Measurements from ENCODE around the gene ANGEL2. TPM values are rescaled to one million over a fixed set of nuclear protein-coding genes. Genes with fewer than 3 reads are reported as not detected.

ANGEL2 gene
- total RNA-seq, 1 experiment from 2014 or later: 56.3 TPM

- Mint-ChIP-seq H3K9me3 (ENCODE audit: low read depth, unreplicated experiment) (no peaks in the 10 kb centered on the region), H3K4me3 (ENCODE audit: low read depth, unreplicated experiment) (no peak overlapping the region), H3K27ac (ENCODE audit: unreplicated experiment) (no peak overlapping the region), H3K4me1 (ENCODE audit: low read depth, unreplicated experiment) (no peaks in the 10 kb centered on the region), H3K27me3 (ENCODE audit: unreplicated experiment) (no peaks in the 10 kb centered on the region), H3K36me3 (ENCODE audit: insufficient read depth, unreplicated experiment) (no peaks in the 10 kb centered on the region)
- CTCF ChIA-PET: no interaction called here
- DNase-seq: no peak
- BruUV-seq (replicated peaks): no TSS peak
- intact Hi-C loops (cut with micrococcal nuclease; ENCODE audit: unreplicated experiment): no loop called here
- TF ChIP-seq CTCF (IDR thresholded peaks at IDR 0.05; ENCODE audit: unreplicated experiment): no peak
Measured at GRCh38 chr1:212982430-212983152, 33.1 kb downstream of the ANGEL2 start.

- no peaks in the 10 kb centered on the region for H3K27me3 Mint-ChIP-seq (ENCODE audit: unreplicated experiment)
- CTCF ChIA-PET: no interaction called here
Measured at GRCh38 chr1:212981571-212982328, 33.9 kb downstream of the ANGEL2 start.

GRCh38 chr1:212981025-212981495 lies 34.6 kb downstream of the ANGEL2 start:
- intact Hi-C loops (cut with micrococcal nuclease; ENCODE audit: unreplicated experiment): no loop called here
- no peaks in the 10 kb centered on the region for H3K9me3 Mint-ChIP-seq (ENCODE audit: low read depth, unreplicated experiment)
- TF ChIP-seq CTCF (IDR thresholded peaks at IDR 0.05; ENCODE audit: unreplicated experiment): no peak
- no peak overlapping the region for H3K4me3 Mint-ChIP-seq (ENCODE audit: low read depth, unreplicated experiment)
- H3K27me3 Mint-ChIP-seq (ENCODE audit: unreplicated experiment): no peaks in the 10 kb centered on the region
- BruUV-seq (replicated peaks): no TSS peak
- CTCF ChIA-PET: no interaction called here
- no peaks in the 10 kb centered on the region for H3K36me3 Mint-ChIP-seq (ENCODE audit: insufficient read depth, unreplicated experiment)
- no peak overlapping the region for H3K27ac Mint-ChIP-seq (ENCODE audit: unreplicated experiment)
- DNase-seq: no peak
- no peaks in the 10 kb centered on the region for H3K4me1 Mint-ChIP-seq (ENCODE audit: low read depth, unreplicated experiment)

More at GRCh38 chr1:212981571-212982328, 33.9 kb downstream of the ANGEL2 start:
- H3K4me3 Mint-ChIP-seq (ENCODE audit: low read depth, unreplicated experiment): no peak overlapping the region
- no peaks in the 10 kb centered on the region for H3K36me3 Mint-ChIP-seq (ENCODE audit: insufficient read depth, unreplicated experiment)
- no peaks in the 10 kb centered on the region for H3K4me1 Mint-ChIP-seq (ENCODE audit: low read depth, unreplicated experiment)
- no peaks in the 10 kb centered on the region for H3K9me3 Mint-ChIP-seq (ENCODE audit: low read depth, unreplicated experiment)
- no peak for DNase-seq
- BruUV-seq (replicated peaks): no TSS peak
- intact Hi-C loops (cut with micrococcal nuclease; ENCODE audit: unreplicated experiment): no loop called here
- TF ChIP-seq CTCF (IDR thresholded peaks at IDR 0.05; ENCODE audit: unreplicated experiment): no peak
- no peak overlapping the region for H3K27ac Mint-ChIP-seq (ENCODE audit: unreplicated experiment)

- CTCF ChIA-PET: no interaction called here
Measured at GRCh38 chr1:212980123-212980785, 35.4 kb downstream of the ANGEL2 start.

More at GRCh38 chr1:212980123-212980785, 35.4 kb downstream of the ANGEL2 start:
- H3K36me3 Mint-ChIP-seq (ENCODE audit: insufficient read depth, unreplicated experiment): no peaks in the 10 kb centered on the region
- no peaks in the 10 kb centered on the region for H3K9me3 Mint-ChIP-seq (ENCODE audit: low read depth, unreplicated experiment)
- no peak overlapping the region for H3K27ac Mint-ChIP-seq (ENCODE audit: unreplicated experiment)
- DNase-seq: no peak
- no TSS peak for BruUV-seq (replicated peaks)
- H3K4me1 Mint-ChIP-seq (ENCODE audit: low read depth, unreplicated experiment): no peaks in the 10 kb centered on the region
- no peaks in the 10 kb centered on the region for H3K27me3 Mint-ChIP-seq (ENCODE audit: unreplicated experiment)
- no peak for TF ChIP-seq CTCF (IDR thresholded peaks at IDR 0.05; ENCODE audit: unreplicated experiment)
- intact Hi-C loops (cut with micrococcal nuclease; ENCODE audit: unreplicated experiment): no loop called here
- no peak overlapping the region for H3K4me3 Mint-ChIP-seq (ENCODE audit: low read depth, unreplicated experiment)

Measured in Calu3 (cell line).